Head of caudate nucleus (tissue), 42 donors: ENCODE results near the gene CHPF.

Source experiments
- DNase-seq, 42 donors: peaks; one replicate each; pipeline versions ENCODE4 v3.0.0 to v3.0.0-alpha.2; 2020 to 2021; ENCODE audit warnings: mixed read lengths in 7 of 42
- intact Hi-C: fragments of 100-400 bp; cut with DNase I; formaldehyde crosslinking; loops from one replicate; pipeline ENCODE4 v1.15.0; 2022

Gene CHPF

DNA sequence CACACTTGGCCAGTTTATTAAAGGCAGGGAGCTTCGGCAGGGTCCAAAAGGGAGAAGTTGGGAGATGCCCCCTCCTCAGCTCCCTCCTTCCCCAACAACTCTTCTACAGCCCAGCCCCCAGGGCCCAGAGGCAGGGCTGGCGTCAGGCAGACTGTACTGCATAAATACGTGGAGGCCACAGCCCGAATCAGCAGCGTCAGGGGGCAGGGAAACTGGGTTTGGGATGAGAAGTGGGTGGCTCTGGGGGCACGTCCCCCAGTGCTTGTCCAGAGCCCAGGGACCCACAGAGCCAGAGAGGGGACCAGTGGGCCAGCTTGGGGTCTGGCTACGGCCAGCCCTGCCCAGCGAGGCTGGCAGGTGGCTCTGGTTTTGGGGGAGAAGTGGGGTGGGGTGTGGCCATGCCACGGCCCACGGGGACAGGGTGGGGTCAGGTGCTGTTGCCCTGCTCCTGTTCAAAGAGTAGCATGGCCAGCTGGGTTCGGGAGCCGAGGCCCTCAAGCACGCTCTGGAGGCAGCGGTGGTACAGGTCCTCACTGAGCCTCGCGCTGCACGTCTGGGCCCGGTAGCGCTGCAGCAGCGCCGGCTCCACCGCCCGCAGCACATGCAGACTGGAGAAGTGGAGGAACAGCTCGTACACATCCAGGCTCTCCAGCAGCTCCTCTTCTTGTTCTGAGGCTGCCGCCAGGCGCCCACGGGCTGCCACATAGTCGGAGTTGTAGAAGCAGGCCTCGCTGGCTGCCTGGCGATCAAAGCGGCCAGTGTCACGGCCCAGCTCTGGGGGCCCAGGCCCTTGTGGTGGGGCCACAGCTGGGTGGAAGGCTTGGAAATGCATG, 4.4 kb downstream of the CHPF start:
- intact Hi-C loops: no loop called here
- DNase-seq: no peak

DNA sequence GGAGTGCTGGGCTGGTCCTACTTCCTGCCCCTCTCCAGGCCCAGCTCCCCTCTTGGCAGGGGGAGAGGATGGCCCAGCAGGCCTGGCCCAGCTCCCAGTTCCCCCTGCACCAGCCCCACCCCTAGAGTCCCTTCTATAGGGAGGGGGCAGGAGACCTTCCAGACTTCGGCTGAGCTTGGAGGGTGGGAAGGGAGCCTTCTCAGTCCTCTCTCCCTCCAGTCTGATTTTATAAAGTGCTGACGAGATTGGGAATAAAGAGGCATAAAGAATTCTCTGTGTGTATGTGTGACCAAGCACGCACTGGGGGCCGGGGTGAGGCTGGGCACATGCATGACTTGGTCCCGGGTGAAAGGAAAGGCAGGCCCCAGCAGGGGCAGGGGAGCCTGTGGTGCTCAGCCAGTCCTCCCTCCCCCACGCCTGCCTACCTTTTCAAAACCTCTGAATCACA, 5.1 kb downstream of the CHPF start:
- intact Hi-C loops: no loop called here
- DNase-seq: peak in 1 of 42 donors; percentile 16

DNA sequence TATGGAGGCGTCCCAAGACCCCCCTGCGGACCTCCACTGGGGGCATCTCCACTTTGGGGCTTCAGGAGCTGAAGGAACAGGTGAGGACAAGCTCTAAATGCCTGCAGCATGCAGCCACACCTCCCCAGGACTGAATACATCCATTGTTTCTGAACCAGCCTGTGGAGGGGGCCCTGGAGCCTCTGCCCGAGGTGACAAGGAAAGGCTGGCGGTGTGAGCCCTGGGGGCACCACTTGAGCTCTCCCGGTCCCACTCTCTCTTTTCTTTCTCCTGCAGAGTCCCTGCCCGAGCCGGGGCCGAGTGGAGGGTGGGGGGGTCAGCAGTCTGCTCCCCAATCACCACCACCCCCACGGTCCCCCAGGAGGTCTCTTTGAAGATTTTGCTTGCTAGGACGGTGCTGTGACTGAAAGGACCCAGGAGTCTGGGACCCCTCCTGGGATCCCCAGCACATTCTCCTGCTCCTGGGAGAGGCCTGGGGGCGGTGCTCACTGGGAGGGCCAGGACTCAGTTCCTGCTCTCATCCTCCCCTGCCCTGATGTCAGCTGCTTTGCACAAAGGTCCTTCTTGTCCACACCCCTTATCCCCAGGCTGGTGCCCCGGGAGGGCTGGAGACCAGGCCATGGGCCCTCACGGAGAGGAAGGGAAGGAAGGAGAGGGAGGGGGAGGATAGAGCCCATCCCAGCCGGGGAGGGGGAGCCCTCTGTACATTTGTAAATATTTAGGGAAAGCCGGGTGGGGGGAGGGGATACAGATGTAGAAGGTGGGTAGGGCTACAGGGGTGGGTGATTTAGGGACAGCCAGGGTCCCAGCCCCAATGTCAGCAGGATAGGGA, 5.7 kb downstream of the CHPF start:
- no peak for DNase-seq
- intact Hi-C loops: no loop called here

DNA sequence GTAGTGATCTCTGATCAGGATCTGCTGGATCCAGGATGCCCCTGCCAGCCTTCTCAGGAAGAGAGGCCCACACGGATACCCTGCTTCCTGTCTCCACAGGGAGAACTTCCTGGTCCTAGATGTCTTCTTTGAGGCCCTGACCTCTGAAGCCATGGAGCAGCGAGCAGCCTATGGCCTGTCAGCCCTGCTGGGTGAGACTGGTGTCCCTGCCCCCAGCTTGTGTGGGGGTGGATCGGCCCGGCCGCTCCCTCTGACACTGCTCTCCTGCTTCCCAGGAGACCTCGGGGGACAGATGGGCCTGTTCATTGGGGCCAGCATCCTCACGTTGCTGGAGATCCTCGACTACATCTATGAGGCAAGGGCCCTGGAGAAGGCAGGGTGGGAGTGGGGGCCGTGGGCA, 6.6 kb downstream of the CHPF start:
- intact Hi-C loops: no loop called here
- DNase-seq: no peak

DNA sequence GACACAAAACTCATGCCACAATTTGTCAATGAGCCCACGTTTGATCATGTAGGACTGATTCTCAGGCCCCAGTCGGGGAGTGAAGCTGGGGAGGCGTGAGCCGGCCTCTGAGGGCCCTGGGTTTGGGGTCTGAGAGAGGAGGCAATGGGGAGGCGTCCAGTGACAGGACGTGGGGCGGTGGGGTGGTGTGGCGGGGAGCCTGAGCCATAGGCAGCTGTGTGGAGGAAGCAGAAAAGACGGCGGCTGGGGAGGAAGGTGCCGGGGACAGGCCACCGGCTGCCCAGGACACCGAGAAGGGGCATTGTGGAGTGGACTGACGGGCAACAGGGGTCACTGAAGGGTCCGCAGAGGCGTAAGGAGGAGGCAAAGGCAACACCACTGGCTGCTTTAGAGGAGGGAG, 7.2 kb downstream of the CHPF start:
- intact Hi-C loops: no loop called here
- no peak for DNase-seq

DNA sequence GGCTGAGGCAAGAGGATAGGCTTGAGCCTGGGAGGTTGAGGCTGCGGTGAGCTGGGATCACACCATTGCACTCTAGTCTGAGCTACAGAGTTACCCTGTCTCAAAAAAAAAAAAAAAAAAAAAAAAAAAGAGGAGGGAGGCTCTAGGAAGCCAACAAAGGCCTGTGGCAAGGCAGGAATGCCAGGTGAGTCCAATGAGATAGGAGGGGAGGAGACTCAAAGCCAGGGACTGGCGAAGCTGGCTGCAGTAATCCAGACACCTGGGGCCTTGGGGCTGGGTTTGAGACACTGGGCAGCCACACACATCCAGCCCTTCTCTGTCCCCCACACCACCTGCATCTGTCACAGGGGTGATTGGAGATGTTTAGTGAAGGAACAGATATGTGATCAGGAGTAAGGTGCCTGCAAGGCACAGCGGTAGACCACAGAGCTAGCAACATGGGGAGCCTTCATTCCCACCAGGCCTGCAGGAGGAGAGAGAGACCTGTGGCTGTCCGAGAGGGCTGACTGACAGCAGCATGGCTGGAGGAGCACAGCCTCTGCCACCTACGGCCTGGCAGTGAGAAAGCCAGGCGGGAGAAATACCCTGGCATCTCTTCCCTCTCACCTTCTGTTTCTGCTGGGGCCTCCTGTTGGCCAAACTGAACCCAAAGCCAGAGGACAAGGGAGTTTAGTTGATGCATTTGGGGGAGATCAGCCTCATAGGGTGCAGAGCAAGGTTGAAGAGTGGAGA, 9.5 kb downstream of the CHPF start:
- no peak for DNase-seq
- intact Hi-C loops: loop anchor here (5.0 kb wide), 1 partner anchor 57 kb away; no protein-coding TSS in a partner anchor

DNA sequence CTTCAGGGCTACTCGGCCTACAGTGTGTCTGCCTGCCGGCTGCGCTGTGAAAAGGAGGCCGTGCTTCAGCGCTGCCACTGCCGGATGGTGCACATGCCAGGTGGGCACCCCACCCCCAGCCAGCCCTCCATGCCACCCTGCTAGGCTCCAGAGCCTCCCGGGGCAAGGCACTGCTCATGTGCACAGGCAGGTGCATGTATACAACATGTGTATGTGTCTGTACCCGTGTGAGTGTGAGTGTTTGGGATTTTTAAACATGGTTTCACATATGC, 11.3 kb downstream of the CHPF start:
- intact Hi-C loops: loop anchor here (5.0 kb wide), 1 partner anchor 55 kb away; no protein-coding TSS in a partner anchor
- DNase-seq: no peak

DNA sequence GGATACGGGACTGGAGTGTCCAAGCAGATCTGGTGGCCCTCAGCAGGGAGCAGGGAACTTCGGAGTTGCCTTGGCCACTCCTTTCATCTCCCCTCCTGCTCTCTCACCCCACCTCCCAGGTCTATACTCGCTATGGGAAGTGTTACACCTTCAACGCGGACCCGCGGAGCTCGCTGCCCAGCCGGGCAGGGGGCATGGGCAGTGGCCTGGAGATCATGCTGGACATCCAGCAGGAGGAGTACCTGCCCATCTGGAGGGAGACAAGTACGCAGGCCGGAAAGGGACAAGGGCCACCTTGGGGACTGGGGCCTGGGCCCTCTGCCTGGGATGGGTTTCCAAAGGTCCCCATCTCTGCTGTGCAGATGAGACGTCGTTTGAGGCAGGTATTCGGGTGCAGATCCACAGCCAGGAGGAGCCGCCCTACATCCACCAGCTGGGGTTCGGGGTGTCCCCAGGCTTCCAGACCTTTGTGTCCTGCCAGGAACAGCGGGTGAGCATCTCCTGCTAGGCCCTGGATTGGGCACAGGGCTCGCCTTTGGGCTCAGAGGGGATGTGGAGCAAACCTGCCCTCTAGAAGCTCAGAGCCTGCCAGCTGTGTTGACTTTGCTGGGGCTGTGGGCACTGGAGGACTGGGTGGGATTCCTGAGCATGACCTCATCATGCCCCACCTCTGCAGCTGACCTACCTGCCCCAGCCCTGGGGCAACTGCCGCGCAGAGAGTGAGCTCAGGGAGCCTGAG, 11.8 kb downstream of the CHPF start:
- intact Hi-C loops: loop anchor here (5.0 kb wide), 1 partner anchor 55 kb away; no protein-coding TSS in a partner anchor
- DNase-seq: no peak

DNA sequence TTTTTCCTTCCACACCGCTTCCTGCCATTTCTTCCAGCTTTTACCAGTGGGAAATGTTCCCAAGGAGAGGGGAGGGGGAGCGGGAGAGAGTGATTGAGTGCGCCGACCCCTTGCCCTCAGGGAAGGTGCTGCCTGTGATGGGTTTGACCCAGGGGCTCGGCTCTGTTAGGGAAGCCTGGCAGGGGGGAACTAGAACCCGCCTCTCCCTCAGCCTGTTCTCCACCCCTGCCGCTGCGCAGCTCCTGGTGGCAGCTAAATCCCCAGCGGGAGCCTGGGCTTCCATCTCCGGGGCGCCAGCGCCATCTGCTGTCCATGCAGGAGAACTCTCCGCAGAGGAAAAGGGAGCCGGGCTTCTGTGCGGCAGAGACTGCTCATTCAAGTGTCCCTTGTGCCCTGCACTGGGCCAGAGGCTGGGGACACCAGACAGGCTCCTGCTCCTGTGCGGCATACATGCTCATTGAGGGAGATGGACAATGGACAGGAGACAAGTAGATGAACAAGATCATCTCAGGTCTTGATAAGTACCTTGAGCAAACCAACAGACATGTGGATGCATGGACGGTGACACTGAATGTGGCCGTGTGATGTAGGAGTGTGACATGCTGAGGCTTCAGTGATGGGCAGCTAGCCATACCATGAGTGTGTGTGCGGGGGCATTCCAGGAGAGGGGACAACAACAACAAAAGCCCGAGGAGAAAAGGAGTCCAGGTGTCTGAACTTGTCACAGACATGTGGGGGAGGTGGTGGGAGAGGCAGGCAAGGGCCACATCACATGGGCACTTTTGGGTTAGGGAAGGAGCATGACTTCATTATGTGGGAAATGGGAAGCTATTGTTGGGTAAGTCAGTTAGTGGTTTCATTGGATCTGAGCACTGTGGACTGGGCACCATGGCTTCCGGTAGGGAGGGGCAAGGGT, 13.3 kb downstream of the CHPF start:
- peak; percentile 70 to 96 (median 90) for DNase-seq
- intact Hi-C loops: loop anchor here (5.0 kb wide), 1 partner anchor 53 kb away; no protein-coding TSS in a partner anchor

DNA sequence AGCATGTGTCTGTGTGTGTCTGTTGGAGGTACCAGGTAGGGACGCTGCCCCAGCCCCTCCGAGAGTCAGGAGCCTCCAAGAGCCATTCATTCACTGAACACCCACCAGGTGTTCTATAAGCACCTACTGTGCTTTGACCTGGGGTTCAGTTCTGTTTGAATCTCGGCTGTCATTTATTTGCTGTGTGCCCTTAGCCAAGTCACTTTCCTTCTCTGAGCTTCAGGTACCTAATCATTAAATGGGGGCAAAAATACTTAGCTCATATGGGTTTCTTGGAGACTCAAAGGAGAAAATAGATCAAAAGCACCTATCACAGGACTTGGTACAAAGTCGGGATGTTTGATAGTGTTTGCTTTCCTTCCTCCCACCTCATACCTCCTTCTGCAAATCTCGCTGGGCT, 16.1 kb downstream of the CHPF start:
- intact Hi-C loops: loop anchor here (5.0 kb wide), 1 partner anchor 120 kb away; no protein-coding TSS in a partner anchor
- DNase-seq: no peak

DNA sequence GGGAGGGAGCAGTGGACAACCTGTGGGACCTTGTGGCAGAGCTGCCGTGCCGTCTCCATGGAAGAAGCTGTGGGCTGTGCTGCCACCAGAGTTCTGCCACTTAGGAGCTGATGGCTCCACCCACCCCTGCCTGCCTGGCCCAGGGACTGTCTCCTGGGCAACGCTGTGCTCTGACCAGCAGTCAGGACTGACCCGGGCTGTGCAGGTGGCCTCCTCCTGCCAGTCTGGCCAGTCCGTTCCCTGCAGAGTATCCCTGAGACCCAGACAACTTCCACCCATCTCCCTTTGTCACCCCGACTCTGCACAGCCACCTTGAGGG, 16.6 kb downstream of the CHPF start:
- DNase-seq: no peak
- intact Hi-C loops: loop anchor here (5.0 kb wide), 1 partner anchor 120 kb away; no protein-coding TSS in a partner anchor

DNA sequence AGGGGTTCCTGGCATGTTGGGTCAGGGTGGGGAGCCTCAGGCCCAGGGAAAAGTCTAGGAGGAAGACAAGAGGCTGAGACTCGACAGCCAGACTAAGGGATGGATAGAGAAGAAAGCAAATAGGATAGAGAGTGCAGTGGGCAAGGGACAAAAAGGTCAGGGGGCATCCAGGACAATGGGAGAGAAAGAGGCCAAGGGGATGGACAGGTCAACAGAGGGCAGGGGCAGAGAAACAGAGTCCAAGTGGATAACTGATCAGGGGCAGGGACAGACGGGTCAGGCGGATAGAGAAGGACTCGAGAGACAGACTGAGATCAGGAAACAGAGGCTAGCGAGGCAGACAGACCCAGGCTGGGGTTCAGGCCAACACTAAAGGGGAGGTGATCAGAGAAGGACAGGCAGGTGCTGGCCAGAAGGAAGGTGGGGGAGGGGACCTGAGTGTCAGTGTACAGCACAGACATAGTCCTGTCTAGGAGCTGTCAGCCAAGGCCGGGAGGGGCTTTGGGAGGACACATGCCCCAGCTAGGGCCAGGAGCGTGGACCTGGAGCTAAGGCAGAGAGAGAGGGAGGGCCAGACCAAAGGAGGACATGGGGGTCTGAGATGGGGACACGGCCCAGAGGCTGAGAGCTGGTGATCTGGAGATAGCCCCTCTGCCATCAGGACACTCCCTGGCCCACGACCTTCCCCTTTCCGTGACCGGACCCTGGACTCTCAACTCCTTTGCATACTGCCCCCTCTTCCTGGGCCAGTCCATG, 17.1 kb downstream of the CHPF start:
- intact Hi-C loops: loop anchor here (5.0 kb wide), 1 partner anchor 119 kb away; no protein-coding TSS in a partner anchor
- no peak for DNase-seq

DNA sequence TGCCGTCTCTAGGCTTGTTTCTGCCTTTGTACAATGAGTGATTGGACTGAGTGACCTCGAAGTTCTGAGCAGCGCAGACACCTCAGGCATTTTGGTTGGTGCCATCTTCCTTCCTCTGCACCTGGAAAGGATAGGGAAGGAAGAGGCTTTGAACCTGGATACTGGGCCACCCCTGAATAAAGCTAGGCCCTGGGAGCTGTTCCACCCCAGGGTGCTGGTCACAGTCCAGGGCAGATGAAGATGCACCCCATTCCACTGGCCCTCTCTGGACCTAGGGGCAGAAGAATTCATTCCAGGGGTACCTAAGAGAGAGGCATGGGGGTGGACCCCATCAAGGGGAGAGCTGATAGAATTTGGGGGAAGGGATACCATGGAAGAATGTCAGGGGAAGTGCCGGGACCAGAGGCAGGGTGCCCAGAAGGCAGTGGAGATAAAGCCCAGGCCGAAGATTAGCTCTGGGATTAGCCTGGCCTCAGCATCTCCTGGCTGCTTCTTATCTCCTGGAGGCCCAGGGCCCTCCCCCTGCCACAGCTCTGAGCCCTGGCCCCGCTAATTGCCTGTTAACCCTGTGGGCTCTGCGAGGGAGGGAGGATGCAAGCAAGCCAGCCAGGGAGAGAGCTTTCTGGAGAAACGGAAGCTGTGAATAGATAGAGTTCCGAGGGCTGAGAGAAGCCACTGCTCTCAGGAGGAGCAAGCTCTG, 17.9 kb downstream of the CHPF start:
- no peak for DNase-seq
- intact Hi-C loops: loop anchor here (5.0 kb wide), 1 partner anchor 118 kb away; no protein-coding TSS in a partner anchor

DNA sequence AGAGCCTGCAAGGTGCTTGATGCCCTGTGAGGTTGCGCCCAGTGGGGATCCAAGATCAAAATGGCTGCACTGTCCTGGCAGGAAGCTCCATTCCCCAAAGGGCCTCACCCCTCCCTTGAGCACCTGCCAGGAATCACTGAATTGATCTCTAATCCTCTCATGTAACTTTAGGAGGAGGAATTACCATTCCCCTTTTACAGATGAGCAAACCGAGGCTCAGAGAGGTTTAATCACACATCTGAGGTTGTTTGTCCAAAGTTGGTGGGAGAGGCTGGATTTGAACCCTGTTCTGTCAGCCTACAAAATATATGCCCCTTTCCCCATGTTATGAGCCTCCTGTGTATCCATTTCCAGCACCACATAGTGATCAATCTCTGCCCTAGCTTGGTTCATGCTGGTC, 18.8 kb downstream of the CHPF start:
- intact Hi-C loops: loop anchor here (5.0 kb wide), 1 partner anchor 118 kb away; no protein-coding TSS in a partner anchor
- no peak for DNase-seq

DNA sequence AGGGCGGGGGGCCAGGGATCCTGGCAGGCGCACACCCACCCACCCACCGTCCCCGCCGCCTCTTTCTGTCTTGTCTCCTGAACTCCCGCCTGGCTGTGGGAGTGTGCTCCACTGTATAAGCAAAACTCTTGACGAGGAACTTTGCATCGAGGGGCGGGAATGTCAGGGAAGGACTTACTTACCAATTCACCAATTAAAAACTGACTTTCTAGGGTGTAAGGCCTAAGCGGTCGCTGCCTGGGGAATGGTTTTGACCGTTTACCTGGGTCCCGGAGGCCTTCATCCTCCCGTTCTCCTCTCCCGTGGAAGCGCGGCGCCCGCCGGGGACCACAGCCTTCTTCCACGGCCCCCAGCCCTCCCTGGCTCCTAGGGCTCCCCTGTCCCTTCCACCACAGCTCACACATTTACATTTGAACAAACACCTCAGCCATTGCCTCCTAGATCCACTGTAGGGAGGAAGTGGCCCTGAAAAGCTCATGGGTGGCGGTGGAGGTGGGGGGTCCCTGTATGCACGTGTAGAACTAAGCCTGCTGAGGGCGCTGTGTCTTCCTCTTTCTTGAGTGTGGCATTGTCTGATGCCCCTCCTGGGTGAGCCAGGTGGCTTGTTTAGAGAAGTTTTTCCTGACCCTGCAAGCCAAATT, 20.5 kb downstream of the CHPF start:
- intact Hi-C loops: no loop called here
- DNase-seq: peak in 16 of 42 donors; percentile 33 to 74 (median 54)
